Mesendoderm (in vitro differentiated cells): ENCODE results near the gene SH2D4B.

Source experiments
- DNase-seq: peaks from one replicate; pipeline ENCODE4 v3.0.0; 2013
- H2AK5ac ChIP-seq: 2 replicates; pipeline ENCODE4 v1.6.1; 2013; ENCODE audit warnings: low read length, inconsistent platforms
- H2BK120ac ChIP-seq: 2 replicates; pipeline ENCODE4 v1.6.1; 2013; ENCODE audit warnings: low read depth, mild to moderate bottlenecking, low read length, moderate library complexity, mixed read lengths
- H2BK15ac ChIP-seq: replicated peaks from 2 replicates; pipeline ENCODE4 v1.6.1; 2013; ENCODE audit warnings: low read depth, mild to moderate bottlenecking, moderate library complexity
- H2BK5ac ChIP-seq: 2 replicates; pipeline ENCODE4 v1.6.1; 2013; ENCODE audit warnings: low read length, inconsistent platforms
- H3K18ac ChIP-seq: 2 replicates; pipeline ENCODE4 v1.6.1; 2013; ENCODE audit warnings: mild to moderate bottlenecking, low read length, mixed read lengths
- H3K23ac ChIP-seq: one replicate; pipeline ENCODE4 v1.6.1; 2013; ENCODE audit warnings: low read length
- H3K27ac ChIP-seq: 2 replicates; pipeline ENCODE4 v1.5.1; 2013; ENCODE audit warnings: low read depth, mild to moderate bottlenecking, inconsistent platforms, low read length, moderate library complexity
- H3K27me3 ChIP-seq: 2 replicates; pipeline ENCODE4 v1.6.1; 2013; ENCODE audit warnings: low read length, control low read depth, mild to moderate bottlenecking, inconsistent platforms; ENCODE audit not compliant: insufficient read depth, poor library complexity
- H3K36me3 ChIP-seq: 2 replicates; pipeline ENCODE4 v1.6.1; 2013; ENCODE audit warnings: low read length, inconsistent platforms; ENCODE audit not compliant: control insufficient read depth, insufficient read depth
- H3K4ac ChIP-seq: one replicate; pipeline ENCODE4 v1.6.1; 2013; ENCODE audit warnings: low read depth, mild to moderate bottlenecking, low read length, moderate library complexity
- H3K4me1 ChIP-seq: 2 replicates; pipeline ENCODE4 v1.6.1; 2013; ENCODE audit warnings: low read depth, low read length, inconsistent platforms; ENCODE audit not compliant: control insufficient read depth
- H3K4me2 ChIP-seq: 2 replicates; pipeline ENCODE4 v1.6.1; 2013; ENCODE audit warnings: low read length
- H3K4me3 ChIP-seq: 2 replicates; pipeline ENCODE4 v1.5.1; 2013; ENCODE audit warnings: mild to moderate bottlenecking, low read length
- H3K56ac ChIP-seq: one replicate; pipeline ENCODE4 v1.6.1; 2013; ENCODE audit warnings: low read length
- H3K79me1 ChIP-seq: 2 replicates; pipeline ENCODE4 v1.6.1; 2013; ENCODE audit warnings: low read length, inconsistent platforms
- H3K79me2 ChIP-seq: 2 replicates; pipeline ENCODE4 v1.6.1; 2013; ENCODE audit warnings: mild to moderate bottlenecking, low read length; ENCODE audit not compliant: control insufficient read depth, insufficient read depth
- H3K9ac ChIP-seq: 2 replicates; pipeline ENCODE4 v1.6.1; 2013; ENCODE audit warnings: low read length, inconsistent platforms
- H4K5ac ChIP-seq: one replicate; pipeline ENCODE4 v1.6.1; 2013; ENCODE audit warnings: low read length
- H4K8ac ChIP-seq: one replicate; pipeline ENCODE4 v1.6.1; 2013; ENCODE audit warnings: low read depth, mild to moderate bottlenecking, control low read depth, low read length, moderate library complexity
- WGBS: extraction: QIAGEN DNeasy Blood & Tissue Kit; methylation state at CpG from one replicate; pipeline ENCODE4 v1.1.7; 2013; ENCODE audit warnings: low lambda C conversion rate, missing lambda C conversion rate; ENCODE audit not compliant: insufficient coverage; ENCODE audit errors: extremely low coverage; 5-methylcytosine and 5-hydroxymethylcytosine counted together

Gene SH2D4B

GRCh38 chr10:80567292-80567691 lies 29.6 kb downstream of the SH2D4B start:
- no peak overlapping the region for H3K56ac ChIP-seq
- H3K79me1 ChIP-seq: no peaks in the 10 kb centered on the region
- H3K4ac ChIP-seq: no peak overlapping the region
- no peak overlapping the region for H3K23ac ChIP-seq
- H2BK15ac ChIP-seq: no peak overlapping the region
- H3K4me3 ChIP-seq: no peak overlapping the region
- H4K8ac ChIP-seq: no peak overlapping the region
- no peaks in the 10 kb centered on the region for H3K4me1 ChIP-seq
- WGBS: no CpG with 5 or more reads among the region's 2 CpGs
- no peaks in the 10 kb centered on the region for H3K27me3 ChIP-seq
- H2AK5ac ChIP-seq: no peak overlapping the region
- no peak overlapping the region for H3K18ac ChIP-seq
- no peaks in the 10 kb centered on the region for H3K79me2 ChIP-seq
- no peak overlapping the region for H3K9ac ChIP-seq
- H2BK5ac ChIP-seq: no peak overlapping the region
- no peaks in the 10 kb centered on the region for H3K36me3 ChIP-seq
- H2BK120ac ChIP-seq: no peak overlapping the region
- DNase-seq: peak; percentile 20
- no peak overlapping the region for H3K4me2 ChIP-seq
- no peak overlapping the region for H4K5ac ChIP-seq
- H3K27ac ChIP-seq: no peak overlapping the region

- Histone ChIP-seq H4K8ac (no peak overlapping the region), H3K9ac (no peak overlapping the region), H2BK15ac (no peak overlapping the region), H3K56ac (no peak overlapping the region), H3K27ac (no peak overlapping the region), H3K79me1 (no peaks in the 10 kb centered on the region), H3K79me2 (no peaks in the 10 kb centered on the region), H3K18ac (no peak overlapping the region), H4K5ac (no peak overlapping the region), H3K4me3 (no peak overlapping the region), H2BK5ac (no peak overlapping the region), H3K4me1 (no peaks in the 10 kb centered on the region), H3K4me2 (no peak overlapping the region), H2BK120ac (no peak overlapping the region), H3K23ac (no peak overlapping the region), H3K27me3 (no peaks in the 10 kb centered on the region), H3K4ac (no peak overlapping the region), H3K36me3 (no peaks in the 10 kb centered on the region), H2AK5ac (no peak overlapping the region)
- no CpG with 5 or more reads among the region's 15 CpGs for WGBS
- DNase-seq: no peak
These were observed 31.6 kb downstream of the SH2D4B start for GRCh38 chr10:80569131-80569895.

DNA sequence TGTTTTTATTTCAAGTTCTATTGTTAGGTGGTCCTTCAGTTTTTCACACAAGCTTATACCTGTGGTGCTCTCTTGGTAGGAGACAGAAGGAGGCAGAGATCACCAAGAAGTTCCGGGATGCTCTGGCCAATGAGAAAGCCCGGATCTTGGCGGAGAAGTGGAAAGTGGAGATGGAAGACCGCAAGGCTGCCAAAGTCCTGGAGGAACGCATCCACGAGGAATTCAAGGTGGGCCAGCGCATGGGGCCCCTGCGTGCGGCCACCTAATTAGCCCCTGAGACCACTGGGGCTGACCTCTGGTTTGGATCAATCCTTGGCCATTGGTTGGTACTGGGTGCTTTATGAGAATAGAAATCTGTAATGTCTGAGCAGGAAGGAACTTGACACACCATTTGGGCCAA lies 33.6 kb downstream of the SH2D4B start:
- H2BK15ac ChIP-seq: no peak overlapping the region
- H4K8ac ChIP-seq: no peak overlapping the region
- H3K23ac ChIP-seq: no peak overlapping the region
- no peak overlapping the region for H2BK5ac ChIP-seq
- H3K27ac ChIP-seq: no peak overlapping the region
- H3K79me2 ChIP-seq: no peaks in the 10 kb centered on the region
- no peak overlapping the region for H3K4ac ChIP-seq
- no peak overlapping the region for H3K4me2 ChIP-seq
- no CpG with 5 or more reads among the region's 9 CpGs for WGBS
- H3K4me1 ChIP-seq: no peaks in the 10 kb centered on the region
- H3K36me3 ChIP-seq: no peaks in the 10 kb centered on the region
- H3K9ac ChIP-seq: no peak overlapping the region
- no peak overlapping the region for H3K18ac ChIP-seq
- no peaks in the 10 kb centered on the region for H3K27me3 ChIP-seq
- DNase-seq: no peak
- H4K5ac ChIP-seq: no peak overlapping the region
- no peaks in the 10 kb centered on the region for H3K79me1 ChIP-seq
- H3K4me3 ChIP-seq: no peak overlapping the region
- no peak overlapping the region for H2AK5ac ChIP-seq
- H3K56ac ChIP-seq: no peak overlapping the region
- H2BK120ac ChIP-seq: no peak overlapping the region

DNA sequence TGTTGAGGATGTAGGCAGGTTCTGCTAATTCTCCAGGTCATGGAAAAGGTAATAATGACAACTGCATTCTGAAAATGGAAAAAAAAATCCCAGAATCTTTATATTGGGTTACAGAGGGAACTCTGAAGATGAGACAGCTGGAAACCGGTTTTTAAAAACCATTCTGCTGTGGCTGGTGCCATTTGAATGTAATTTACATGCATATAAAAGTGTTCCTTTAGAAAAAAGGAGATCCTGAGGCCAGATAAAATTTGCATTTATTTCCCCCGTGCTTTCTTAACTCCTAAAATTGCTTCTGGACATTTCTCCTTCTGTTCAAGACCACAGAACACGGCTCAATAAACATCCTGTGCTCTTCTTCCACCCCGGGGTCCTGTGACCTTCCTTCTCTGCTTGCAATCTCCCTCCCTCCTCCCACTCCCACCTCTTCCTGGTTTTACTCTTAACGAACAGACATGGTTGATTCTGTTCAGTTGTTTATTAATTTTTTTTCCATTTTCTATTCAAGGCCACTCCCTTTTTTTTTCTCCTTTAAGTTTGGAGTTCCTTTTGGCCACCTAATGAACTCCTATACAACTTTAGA lies 41.6 kb downstream of the SH2D4B start:
- DNase-seq: no peak
- Histone ChIP-seq H3K4me3 (no peak overlapping the region), H3K79me1 (no peaks in the 10 kb centered on the region), H3K4me2 (no peak overlapping the region), H3K9ac (no peak overlapping the region), H3K4me1 (no peaks in the 10 kb centered on the region), H3K27ac (no peak overlapping the region), H3K18ac (no peak overlapping the region), H3K23ac (no peak overlapping the region), H4K5ac (no peak overlapping the region), H2BK15ac (no peak overlapping the region), H3K27me3 (no peaks in the 10 kb centered on the region), H3K56ac (no peak overlapping the region), H2BK5ac (no peak overlapping the region), H3K36me3 (no peaks in the 10 kb centered on the region), H2AK5ac (no peak overlapping the region), H3K4ac (no peak overlapping the region), H3K79me2 (no peaks in the 10 kb centered on the region), H2BK120ac (no peak overlapping the region), H4K8ac (no peak overlapping the region)
- WGBS: no CpG with 5 or more reads among the region's 5 CpGs

DNA sequence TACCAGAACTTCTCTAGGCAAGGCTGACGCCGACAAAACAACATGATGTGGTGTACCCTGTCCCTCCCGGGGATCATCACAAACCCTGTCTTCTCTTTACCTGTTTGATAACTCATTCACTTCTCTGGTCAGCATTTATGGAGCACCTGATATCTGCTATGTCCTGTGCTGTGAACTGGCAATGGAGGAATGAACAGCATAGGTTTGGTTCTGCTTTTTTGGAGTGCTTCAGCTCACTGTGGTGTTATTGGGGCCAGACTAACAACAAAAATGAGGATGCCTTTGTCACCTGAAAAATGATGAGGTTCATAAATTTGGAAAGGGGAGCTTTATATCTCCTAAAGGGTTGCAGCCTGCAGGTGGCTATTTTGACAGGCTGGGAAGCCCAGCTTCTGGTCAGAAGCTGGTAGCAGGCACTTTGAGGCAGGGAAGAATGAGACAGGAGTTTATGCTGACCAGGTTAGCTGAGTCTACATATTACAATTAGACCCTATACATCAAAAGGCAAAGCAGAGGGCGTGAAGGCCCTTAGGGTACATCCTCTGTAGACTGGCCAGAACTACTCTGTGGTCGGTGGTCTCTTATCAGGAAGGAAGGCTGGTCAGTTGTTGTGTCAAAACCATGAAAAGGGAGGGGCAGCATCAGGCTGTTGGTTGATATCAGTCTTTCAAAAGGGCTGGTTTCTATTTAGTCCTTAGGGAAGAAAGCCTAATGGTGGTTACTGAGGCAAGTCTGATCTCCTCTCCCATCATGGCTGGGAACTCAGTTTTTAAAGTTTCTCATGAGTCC lies 42.3 kb downstream of the SH2D4B start:
- no CpG with 5 or more reads among the region's 5 CpGs for WGBS
- Histone ChIP-seq H3K4me3 (no peak overlapping the region), H3K4ac (no peak overlapping the region), H3K9ac (no peak overlapping the region), H4K8ac (no peak overlapping the region), H3K4me2 (no peak overlapping the region), H3K36me3 (no peaks in the 10 kb centered on the region), H4K5ac (no peak overlapping the region), H3K23ac (no peak overlapping the region), H3K56ac (no peak overlapping the region), H3K79me2 (no peaks in the 10 kb centered on the region), H3K27ac (no peak overlapping the region), H3K79me1 (no peaks in the 10 kb centered on the region), H3K27me3 (no peaks in the 10 kb centered on the region), H2BK120ac (no peak overlapping the region), H2AK5ac (no peak overlapping the region), H2BK5ac (no peak overlapping the region), H3K18ac (no peak overlapping the region), H2BK15ac (no peak overlapping the region), H3K4me1 (no peaks in the 10 kb centered on the region)
- no peak for DNase-seq
